Measurements from ENCODE around the gene PLEKHG2.
A peak's percentile ranks its signal among the peaks of the same experiment; 100 is the strongest.
"Not testable (repeated sequence)": the region's sequence is repeated elsewhere in the genome, so short reads cannot be mapped to it uniquely, and the experiment has no call there.

Gene PLEKHG2

DNA sequence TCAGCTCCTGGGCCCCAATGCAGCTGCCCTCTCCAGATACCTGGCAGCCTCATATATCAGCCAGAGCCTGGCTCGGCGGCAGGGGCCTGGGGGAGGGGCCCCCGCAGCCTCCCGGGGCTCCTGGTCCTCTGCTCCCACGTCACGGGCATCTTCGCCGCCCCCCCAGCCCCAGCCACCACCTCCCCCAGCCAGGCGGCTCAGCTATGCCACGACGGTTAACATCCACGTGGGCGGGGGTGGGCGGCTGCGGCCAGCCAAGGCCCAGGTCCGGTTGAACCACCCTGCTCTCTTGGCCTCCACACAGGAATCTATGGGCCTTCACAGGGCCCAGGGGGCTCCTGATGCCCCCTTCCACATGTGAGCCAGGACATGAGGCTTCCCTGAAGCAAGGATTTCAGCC, 12.5 kb downstream of the PLEKHG2 start:
- no peak for DNase-seq

DNA sequence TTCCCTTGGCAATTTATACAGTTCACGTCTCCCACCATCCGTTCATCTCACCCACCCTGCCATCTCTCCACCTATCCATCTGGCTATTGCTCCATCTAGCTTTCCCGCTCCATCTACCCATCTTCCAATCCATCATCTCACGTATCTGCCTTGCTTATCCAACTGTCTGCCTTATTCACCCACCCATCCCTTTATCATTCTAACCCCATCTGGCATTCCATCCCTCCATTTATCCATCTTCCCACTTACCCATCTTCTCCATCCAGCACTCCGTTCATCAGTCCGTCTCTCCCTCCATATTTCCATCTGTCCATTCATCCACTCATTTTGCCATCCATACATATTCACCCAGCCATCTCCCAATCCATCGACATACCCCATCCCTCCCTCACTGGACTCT, 13.3 kb downstream of the PLEKHG2 start:
- no peak for DNase-seq

DNA sequence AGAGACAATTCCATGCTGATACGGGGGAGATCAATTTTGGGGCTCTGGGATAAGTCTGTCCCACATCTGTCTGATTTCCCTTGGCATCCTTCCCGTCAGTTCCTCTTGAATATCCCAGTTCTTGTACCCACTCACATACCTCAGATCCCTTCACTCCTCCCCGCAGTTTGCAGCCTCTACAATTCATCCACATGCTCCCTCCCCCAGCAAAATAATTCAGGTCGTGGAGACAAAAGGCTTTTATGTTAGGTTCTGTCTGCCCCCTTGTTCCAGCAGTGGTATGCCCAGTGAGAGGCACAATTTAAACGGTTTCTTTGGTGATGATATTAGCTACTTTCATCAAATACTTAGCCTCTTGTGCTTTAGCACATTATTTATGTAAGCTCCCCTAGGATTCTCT, 13.7 kb downstream of the PLEKHG2 start:
- peak; percentile 72 for DNase-seq

DNA sequence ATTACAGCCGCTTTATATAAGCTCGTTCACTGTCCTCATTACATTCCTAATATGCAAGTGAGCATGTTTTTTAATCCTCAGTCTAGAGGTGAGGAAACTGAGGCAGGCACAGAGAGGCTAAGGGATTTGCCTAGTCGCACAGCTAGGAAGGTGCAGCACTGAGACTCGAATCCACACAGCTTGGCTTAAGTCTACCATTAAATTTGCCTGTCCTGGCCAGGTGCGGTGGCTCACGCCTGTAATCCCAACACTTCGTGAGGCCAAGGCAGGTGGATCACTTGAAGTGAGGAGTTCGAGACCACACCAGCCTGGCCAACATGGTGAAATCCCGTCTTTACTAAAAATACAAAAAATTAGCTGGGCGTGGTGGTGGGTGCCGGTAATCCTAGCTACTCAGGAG, 15.2 kb downstream of the PLEKHG2 start:
- DNase-seq: no peak

DNA sequence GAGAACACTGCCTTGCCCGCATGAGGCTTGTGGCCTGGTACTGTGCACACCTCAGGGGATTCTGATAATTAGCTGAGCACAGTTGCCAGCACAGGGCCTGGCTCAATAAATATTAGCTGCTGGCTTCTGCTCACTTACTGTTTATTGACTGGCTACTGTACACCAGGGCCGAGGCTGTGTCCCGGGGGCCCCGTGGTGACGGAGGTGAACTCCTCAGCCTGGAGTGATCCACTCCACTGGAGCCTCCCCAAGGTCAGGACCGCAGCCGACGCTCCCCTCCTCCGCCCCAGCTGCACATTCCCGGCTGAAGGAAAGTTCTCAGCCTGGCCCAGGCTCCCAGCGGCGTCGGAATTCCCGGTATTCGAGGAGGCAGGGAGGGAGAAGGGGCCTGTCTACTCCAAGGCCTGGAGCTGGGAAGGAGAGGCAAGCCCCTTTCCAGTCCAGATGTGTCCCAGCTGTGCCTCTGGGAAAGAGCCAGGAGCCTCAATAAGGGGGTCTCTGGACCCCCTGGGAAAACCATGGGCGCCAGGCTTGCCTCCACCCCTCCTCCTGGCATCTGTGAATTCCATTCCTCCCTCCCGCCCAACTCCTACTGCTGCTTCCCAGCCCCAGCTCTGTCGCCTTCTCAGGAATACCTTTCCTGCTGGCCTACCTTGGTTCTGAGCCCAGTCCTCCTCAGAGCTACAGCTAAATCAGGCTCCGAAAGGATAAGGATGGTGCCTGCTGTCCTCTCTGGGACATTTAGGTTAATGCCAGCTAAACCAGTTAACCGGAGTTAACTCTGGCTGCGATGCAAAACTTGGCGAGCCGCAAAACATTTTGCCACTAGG, 16.0 kb downstream of the PLEKHG2 start:
- DNase-seq: peak; percentile 72

DNA sequence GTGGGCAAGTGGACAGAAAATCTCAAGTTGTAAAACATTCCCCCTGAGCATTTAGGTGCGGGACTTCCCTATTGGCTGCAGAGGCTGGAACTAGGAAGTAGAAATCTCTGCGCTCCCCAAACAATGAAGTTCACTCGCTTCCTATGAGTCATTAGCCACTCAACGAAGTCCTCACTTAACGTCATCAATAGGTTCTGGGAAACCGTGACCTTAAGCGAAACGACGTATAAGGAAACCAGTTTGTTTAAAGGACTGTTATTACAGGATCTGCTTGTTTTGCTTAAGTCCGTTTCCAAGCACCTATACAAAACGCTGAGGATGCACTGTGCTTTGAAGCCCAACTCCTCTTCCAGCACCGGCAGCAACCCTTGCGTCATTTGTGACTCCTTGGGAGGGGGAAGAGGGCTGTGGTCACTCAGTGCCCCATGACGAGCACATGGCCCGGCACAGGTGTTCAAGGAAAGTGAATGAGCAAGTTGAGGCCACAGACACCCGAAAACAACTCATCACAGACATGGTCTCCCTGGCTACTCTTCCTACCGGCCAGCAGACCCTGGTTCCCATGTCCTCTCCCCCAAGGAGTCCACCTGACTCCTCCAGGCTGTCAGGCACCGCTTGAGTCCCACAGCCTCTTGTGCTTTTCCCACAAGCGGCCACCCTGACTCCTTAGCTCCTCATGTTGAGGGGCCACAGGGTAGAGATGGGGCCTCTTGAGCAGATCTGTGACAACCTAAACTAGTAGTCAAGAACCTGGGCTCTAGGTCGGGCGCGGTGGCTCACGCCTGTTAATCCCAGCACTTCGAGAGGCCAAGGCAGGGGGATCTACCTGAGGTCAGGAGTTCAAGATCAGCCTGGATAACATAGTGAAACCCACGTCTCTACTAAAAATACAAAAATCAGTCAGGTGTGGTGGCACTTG, 18.5 kb downstream of the PLEKHG2 start:
- peak; percentile 77 for DNase-seq

DNA sequence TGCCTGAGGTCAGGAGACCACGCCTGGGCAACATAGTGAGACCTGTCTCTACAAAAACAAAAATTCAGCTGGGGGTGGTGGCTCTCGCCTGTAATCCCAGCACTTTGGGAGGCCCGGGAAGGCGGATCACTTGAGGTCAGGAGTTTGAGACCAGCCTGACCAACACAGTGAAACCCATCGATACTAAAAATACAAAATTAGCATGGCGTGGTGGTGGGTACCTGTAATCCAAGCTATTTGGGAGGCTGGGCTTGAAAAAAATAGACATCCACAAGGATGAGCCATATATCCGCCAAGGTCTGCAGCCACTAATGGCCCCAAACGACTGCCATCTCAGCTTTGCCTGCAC, 20.2 kb downstream of the PLEKHG2 start:
- DNase-seq: no peak

DNA sequence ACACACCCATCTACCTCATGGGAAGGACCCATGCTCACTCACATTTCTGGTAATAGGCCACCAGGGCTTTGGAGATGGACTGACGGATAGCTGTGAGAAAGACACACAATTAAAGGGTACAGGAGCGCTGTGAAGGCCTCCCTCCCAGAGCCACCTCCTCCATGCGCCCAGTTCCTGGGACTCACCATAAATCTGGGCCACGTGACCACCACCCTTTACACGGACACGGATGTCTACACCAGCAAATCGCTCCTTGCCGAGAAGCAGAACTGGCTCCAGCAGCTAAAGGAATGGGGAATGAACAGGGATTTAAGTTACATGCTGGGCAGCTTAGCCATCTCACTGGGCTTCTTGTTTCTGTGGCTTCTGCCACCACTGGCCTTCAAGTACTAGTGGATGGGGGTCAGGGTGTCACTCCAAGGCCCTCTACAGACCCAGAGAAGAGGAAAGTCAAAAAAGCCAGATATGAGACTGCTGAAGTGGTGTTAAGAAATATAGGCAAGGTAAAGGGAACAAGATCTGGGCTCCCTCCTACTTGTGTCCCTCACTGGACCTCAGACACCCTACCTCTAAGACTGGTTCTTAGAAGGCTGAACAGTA, 21.1 kb downstream of the PLEKHG2 start:
- no peak for DNase-seq

DNA sequence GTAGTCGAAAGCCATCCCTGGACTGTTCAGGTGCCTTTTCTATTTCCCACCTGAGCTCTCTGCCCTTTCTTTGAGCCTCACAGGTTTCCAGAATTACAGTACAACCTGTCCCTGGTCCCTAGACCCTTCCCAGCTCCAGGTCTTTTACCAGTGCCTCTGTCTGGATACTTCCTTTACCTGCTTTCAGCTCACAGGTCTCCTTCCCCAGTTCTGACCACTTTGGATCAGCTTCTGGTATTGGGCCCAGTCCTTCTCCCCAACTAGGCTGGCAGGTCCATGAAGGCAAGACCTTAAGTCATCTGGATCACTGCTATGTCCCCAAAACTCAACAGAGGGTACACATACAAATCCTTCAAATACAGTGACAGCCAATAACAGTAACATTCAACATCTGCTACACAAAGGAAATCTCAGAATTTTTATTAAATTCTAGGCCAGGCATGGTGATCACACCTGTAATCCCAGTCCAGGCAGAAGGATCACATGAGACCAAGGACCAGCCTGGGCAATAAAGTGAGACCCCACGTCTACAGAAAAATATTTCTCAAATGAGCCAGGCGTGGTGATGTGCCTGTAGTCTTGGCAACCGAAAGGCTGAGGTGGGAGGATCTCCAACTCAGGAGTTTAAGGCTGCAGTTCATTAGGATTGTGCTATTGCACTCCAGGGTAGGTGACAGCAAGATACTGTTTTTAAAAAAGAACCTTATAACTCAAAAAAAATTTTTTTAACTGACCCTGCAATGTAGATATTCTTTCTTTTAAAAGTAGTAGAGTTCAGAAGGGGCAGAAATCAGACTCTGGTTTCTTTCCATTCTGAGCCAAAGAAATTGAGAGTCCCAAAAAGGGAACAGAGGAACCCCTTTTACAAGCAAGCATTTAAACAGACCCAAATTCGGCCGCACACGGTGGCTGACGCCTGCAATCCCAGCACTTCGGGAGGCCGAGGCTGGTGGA, 21.9 kb downstream of the PLEKHG2 start:
- DNase-seq: no peak

DNA sequence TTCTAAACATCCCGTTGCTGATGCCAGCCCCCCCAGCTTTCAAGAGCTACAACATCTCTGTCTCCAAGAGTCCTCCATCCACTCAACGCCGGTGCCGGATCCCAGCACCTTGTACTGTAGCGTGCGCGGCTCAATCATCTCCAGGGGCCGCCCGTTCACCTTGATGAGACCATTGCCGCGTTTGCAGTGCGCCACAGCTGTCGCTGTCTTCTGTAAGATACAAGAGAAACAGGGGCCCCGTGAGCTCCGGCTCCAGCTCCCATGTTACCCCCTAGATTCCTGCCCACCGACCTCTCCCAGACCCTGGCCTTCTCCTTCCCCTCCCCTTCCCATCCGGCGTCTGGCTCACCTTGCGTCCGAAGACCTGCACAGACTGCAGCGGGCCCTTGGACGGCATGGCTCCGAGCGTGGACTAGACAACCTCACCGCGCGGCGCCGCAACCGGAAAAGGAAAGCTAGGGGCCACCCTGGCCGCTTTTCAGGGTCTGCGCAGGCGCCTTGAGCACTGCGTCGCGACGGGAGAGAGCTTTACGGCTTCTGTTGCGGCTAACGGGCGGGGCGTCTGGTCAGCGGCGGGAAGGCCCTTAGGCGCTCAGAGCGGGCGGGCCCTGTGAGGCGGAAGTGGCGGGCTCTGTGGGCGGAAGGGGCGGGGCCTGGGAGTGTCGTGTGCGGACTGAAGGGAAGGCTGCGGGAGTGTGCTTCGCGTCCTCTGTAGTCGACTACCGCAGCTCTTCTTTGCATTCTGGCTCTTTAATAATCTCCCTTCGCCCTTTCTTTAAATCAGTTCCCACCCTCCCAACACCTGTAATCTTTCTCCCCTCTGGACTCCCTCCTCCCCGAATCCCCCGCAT, 23.3 kb downstream of the PLEKHG2 start, which contains the start of gene RPS16:
TSS of gene RPS16 (minus strand) at position 451 of the 851 bp plus-strand sequence. CDS start at position 397, 54 bp downstream.
- DNase-seq: peak; percentile 100

DNA sequence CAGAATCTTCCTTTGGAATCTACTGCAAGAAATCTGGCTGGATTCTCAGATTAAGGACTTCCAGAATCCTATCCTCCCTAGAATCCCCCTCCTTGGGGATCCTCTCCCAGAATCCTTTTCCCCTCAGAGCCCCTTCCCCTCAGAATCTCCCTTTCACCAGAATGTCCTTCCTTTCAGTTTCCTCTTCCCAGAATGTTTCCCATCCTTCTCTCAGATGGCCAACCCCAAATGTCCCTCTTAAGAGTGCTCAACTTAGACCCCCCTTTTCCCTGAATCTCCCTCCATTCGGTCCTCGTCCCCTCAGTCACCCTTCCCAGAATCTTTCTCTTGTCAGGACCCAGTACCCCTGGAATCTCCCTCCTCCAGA, 23.9 kb downstream of the PLEKHG2 start:
- DNase-seq: no peak

DNA sequence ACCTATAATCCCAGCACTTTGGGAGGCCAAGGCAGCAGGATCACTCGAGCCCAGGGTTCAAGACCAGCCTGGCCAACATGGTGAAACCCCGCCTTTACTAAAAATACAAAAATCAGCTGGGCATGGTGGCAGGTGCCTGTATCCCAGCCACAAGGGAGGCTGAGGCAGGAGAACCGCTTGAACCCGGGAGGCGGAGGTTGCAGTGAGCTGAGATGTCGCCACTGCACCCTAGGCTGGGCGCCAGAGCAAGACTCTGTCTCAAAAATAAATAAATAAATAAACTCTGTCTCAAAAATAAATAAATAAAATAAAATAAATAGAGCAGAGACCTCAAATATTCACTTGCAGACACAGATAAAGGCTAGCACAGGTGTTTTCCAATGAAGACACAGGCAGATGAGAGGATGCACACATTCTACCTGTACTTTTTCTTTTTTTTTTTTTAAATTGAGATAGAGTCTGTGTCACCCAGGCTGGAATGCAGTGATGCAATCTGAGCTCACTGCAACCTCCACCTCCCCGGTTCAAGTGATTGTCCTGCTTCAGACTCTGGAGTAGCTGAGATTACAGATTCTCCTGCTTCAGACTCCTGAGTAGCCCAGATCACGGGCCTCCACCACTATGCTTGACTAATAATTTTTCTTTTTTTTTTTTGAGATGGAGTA, 25.9 kb downstream of the PLEKHG2 start:
- no peak for DNase-seq

DNA sequence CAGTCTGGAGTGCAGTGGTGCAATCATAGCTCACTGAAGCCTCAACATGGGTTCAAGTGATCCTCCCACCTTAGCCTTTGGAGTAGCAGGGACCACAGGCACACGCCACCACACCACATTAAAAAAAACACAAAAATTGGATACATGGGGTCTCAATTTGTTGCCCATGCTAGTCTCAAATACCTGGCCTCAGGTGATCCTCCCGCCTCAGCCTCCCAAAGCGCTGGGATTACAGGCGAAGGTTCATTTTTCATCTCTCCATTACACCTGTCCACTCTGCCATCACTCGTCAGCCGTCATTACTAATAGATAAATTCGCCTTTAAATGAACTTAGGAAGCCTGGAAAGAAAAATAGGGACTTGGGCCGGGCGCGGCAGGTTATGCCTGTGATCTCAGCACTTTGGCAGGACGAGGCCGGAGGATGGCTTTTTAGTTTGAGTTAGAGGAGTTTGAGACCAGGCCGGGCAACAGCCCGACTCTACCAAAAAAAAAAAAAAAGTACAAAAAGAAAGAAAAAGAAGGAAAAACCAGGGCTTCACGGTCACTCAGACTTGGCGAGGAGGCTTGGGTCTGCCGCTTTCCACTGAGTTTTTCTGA, 32.2 kb downstream of the PLEKHG2 start:
- DNase-seq: peak; percentile 89

DNA sequence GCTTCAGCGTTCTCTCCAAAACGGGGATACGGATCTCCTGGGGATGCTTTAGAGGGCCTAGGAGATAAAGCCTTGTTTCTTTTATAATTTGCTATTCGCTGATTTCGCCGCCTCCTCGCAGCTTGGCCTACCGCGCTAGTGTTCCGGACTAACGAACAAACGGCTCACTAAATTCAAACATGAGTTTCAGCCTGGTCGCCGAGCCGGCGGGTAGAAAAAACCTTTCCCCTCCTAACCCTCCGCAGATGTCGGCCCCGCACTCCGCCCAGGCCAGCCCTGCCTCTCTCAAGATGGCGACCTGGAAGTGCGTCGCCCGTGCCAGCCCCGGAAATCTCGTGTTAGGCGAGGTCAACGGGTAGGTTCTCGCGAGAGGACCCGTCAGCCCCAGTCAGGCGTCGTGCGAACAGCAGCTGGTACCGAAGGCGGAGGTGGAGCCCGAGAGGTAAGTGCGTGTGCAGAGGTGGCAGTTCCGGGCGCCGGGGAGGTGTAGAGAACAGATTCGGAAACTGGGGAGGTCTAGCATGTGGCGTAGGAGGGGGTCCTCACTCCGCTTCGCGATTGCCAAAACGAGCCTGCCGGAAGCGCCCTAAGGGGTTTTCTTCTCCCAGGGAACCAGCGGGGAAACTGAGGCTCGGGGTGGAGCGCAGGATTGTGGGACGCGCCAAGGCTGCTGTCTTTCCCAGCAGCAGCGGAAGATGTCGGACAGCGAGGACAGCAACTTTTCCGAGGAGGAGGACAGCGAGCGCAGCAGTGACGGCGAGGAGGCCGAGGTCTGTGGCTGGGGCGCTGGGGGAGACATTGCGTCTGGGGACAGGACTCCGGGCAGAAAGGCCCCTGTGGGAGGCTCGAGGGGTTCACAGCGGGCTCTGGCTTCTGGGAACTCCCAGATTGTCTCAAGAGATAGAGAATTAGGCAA, 33.0 kb downstream of the PLEKHG2 start, which contains the start of gene SUPT5H:
TSS of gene SUPT5H (plus strand) at position 387 of the 916 bp plus-strand sequence. CDS start at position 696, 309 bp downstream.
- peak; percentile 100 for DNase-seq

DNA sequence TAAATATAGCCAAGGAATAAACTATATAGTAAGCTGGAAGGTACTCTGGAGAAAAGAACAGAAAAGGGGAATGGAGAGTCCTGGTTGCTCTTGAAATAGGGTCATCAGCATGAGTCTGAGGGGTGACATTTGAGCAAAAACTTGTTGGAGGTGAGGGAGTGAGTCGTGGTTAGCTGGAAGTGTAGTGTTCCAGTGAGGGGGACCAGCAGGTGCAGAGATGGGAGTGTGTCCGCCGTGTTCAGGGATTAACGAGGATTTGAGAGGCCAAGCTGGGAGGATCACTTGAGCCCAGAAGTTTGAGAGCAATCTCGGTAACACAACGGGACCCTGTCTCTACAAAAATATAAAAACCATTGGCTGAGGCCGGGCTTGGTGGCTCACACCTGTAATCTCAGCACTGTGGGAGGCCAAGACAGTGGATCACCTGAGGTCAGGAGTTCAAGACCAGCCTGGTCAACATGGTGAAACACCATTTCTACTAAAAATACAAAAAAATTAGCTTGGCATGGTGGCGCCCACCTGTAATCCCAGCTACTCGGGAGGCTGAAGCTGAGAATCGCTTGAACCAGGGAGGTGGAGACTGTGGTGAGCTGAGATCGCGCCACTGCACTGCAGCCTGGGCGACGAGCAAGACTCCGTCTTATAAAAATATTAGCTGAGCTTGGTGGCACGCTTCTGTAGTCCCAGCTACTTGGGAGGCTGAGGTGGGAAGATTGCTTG, 34.1 kb downstream of the PLEKHG2 start:
- DNase-seq: no peak

DNA sequence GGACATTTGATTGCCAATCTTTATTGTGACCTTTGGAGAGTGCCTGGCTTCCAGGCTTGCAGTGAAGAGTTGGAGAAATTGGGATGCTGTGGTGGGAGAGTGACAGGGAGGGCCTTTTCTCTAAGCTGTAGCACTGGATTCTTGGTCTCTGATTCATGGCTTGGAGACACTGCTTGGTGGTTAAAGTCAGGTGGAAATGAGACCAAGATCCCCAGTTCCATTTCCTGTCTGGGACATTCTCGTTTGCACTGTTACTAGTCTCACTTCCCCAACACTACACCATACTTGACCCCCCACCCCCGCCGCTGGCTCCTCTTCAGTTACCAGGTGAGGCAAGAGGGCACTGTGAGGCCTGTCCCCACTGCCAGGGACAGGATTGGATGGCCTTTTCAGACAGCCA, 35.8 kb downstream of the PLEKHG2 start:
- no peak for DNase-seq

DNA sequence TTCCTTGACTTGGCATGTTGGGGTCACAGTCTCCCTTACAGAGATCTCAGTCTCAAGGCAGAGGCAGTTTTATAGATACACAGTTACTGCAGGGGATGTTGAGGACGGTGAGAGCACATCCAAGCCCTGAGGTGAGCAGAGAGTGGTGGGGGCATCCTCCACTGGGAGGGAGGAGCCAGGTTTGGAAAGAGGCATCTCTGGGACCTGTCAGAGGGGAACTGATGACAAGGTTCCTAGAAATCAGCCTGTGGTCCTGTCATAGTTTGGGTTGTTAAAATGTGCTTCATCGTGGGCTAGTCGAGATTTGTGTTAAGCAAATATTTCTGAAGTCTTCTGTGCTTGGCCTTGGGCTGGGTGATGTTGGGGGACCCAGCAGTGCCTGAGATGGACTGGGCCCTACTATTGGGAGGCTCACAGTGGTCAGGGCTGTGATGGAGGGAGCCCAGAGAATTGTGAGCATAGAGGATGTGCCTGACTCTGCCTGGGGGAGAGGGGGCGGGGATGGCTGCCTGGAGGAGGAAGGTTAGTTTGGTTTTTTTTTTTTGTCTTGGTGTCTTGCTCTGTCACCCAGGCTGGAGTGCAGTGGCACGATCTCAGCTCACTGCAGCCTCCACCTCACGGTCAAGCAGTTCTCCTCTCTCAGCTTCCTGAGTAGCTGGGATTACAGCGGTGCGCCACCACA, 36.8 kb downstream of the PLEKHG2 start:
- DNase-seq: no peak

DNA sequence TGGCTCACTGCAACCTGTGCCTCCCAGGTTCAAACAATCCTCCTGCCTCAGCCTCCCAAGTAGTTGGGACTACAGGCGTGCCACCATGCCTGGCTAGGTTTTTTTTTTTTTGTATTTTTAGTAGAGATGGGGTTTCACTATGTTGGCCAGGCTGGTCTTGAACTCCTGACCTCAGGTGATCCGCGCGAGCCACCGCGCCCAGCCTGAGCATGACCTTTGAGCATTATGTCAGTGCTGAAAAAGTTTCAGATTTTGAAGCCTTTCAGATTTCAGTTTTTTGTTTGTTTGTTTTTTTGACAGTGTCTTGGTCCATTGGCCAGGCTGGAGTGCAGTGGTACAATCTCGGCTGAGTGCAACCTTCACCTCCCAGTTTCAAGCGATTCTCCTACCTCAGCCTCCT, 38.8 kb downstream of the PLEKHG2 start:
- not testable (repeated sequence) for DNase-seq

Data from NCI-H2227 treated with DMSO at 0.1 percent for 48 hours (cell line).